B cell (primary cell): ENCODE measurements around the gene PIK3R4. TPM values are rescaled to one million over a fixed set of nuclear protein-coding genes. Genes with fewer than 3 reads are reported as not detected.

ENCODE experiments used
- ATAC-seq: fragments of 200-7000 bp; cut with Tn5 transposase; one replicate; pipeline ENCODE4 v1.10.0; 2021; ENCODE audit warnings: low read depth, mild to moderate bottlenecking, moderate number of reproducible peaks, moderate library complexity
- CTCF ChIA-PET: fragments of 350-600 bp; sonication (Branson Sonifier 250); formaldehyde crosslinking; loops from one replicate; lab custom pipeline; 2021; ENCODE audit warnings: antibody characterized with exemption, inconsistent platforms; lab: Charles Lee
- POLR2A ChIA-PET: fragments of 350-600 bp; sonication (Branson Sonifier 250); formaldehyde crosslinking; loops from one replicate; lab custom pipeline; 2021; ENCODE audit warnings: antibody characterized with exemption; lab: Charles Lee
- DNase-seq: peaks from one replicate; pipeline ENCODE4 v3.0.0; 2013
- H2AFZ ChIP-seq: 2 replicates; pipeline ENCODE4 v1.6.1; 2012; ENCODE audit warnings: mild to moderate bottlenecking, low read depth, low read length; ENCODE audit not compliant: insufficient read depth, poor library complexity, severe bottlenecking
- H3K27ac ChIP-seq, 2 donors: 1 replicate in 1 of 2; 2 replicates in 1 of 2; pipeline ENCODE4 v1.5.1; 2012 to 2013; ENCODE audit warnings: low read length in 2 of 2, mild to moderate bottlenecking in 2 of 2, moderate library complexity in 1 of 2
- H3K27me3 ChIP-seq, 4 experiments: fragments of 200-600 bp in 1 of 4; sonication (generic) in 1 of 4; replicated peaks in 1 of 4; 1 replicate in 2 of 4; 2 replicates in 2 of 4; pipeline versions ENCODE4 v1.6.1 to v1.7.0; 2013 to 2016; ENCODE audit warnings: low read length in 3 of 4, mild to moderate bottlenecking in 2 of 4, mixed read lengths in 1 of 4, moderate library complexity in 1 of 4; ENCODE audit not compliant: insufficient read depth in 4 of 4, control insufficient read depth in 3 of 4; ENCODE audit errors: control extremely low read depth in 1 of 4
- H3K36me3 ChIP-seq, 2 experiments: replicated peaks in 1 of 2; 1 replicate in 1 of 2; 2 replicates in 1 of 2; pipeline versions ENCODE4 v1.6.1 to v1.7.1; 2013; ENCODE audit warnings: low read length in 1 of 2; ENCODE audit not compliant: insufficient read depth in 2 of 2, control insufficient read depth in 1 of 2; ENCODE audit errors: control extremely low read depth in 1 of 2, extremely low read depth in 1 of 2
- H3K4me1 ChIP-seq, 2 donors: fragments of 200-600 bp in 1 of 2; sonication (generic) in 1 of 2; 1 replicate in 1 of 2; 2 replicates in 1 of 2; pipeline versions ENCODE4 v1.5.1 to v1.6.1; 2013 to 2017; ENCODE audit warnings: low read length in 2 of 2; ENCODE audit not compliant: control insufficient read depth in 2 of 2, insufficient read depth in 2 of 2
- H3K4me2 ChIP-seq: replicated peaks from 2 replicates; pipeline ENCODE3; 2012; ENCODE audit warnings: mild to moderate bottlenecking, low read depth, low read length; ENCODE audit not compliant: poor library complexity, severe bottlenecking
- H3K4me3 ChIP-seq, 5 experiments: fragments of 200-600 bp in 1 of 5; sonication (generic) in 1 of 5; 1 replicate in 3 of 5; 2 replicates in 2 of 5; pipeline versions ENCODE4 v1.5.1 to v1.7.0; 2011 to 2016; ENCODE audit warnings: low read length in 4 of 5, mild to moderate bottlenecking in 4 of 5, low read depth in 2 of 5, control low read depth in 1 of 5, moderate library complexity in 1 of 5; ENCODE audit not compliant: insufficient read depth in 1 of 5; ENCODE audit errors: control extremely low read depth in 1 of 5, extremely low read depth in 1 of 5
- H3K79me2 ChIP-seq: fragments of 200-600 bp; sonication (generic); one replicate; pipeline ENCODE4 v1.6.0; 2016; ENCODE audit warnings: low read length; ENCODE audit not compliant: control insufficient read depth, insufficient read depth
- H3K9ac ChIP-seq: fragments of 200-600 bp; sonication (generic); 2 replicates; pipeline ENCODE4 v1.6.1; 2017; ENCODE audit warnings: mild to moderate bottlenecking, low read length, moderate library complexity
- H3K9me3 ChIP-seq, 3 donors: one replicate each; pipeline versions ENCODE4 v1.6.1 to v1.7.1; 2013; ENCODE audit warnings: low read length in 2 of 3; ENCODE audit not compliant: control insufficient read depth in 2 of 3, insufficient read depth in 1 of 3; ENCODE audit errors: control extremely low read depth in 1 of 3
- H4K20me1 ChIP-seq: 2 replicates; pipeline ENCODE4 v1.6.0; 2012; ENCODE audit warnings: mild to moderate bottlenecking, low read length; ENCODE audit not compliant: insufficient read depth, control insufficient read depth, poor library complexity, severe bottlenecking
- H3K27ac Mint-ChIP-seq: one replicate; pipeline ENCODE4 v1.8.0; 2021; ENCODE audit warnings: mixed read lengths
- H3K27me3 Mint-ChIP-seq: one replicate; pipeline ENCODE4 v1.8.0; 2021; ENCODE audit warnings: mixed read lengths
- H3K4me1 Mint-ChIP-seq: one replicate; pipeline ENCODE4 v1.8.0; 2021; ENCODE audit warnings: mixed read lengths
- H3K4me3 Mint-ChIP-seq: one replicate; pipeline ENCODE4 v1.8.0; 2021; ENCODE audit warnings: mixed read lengths
- H3K9me3 Mint-ChIP-seq: one replicate; pipeline ENCODE4 v1.8.0; 2022; ENCODE audit warnings: mixed read lengths; ENCODE audit not compliant: insufficient read depth
- EZH2 ChIP-seq: IDR thresholded peaks from 2 replicates; pipeline ENCODE4 v1.6.1; 2012; ENCODE audit warnings: borderline replicate concordance, low read depth, mild to moderate bottlenecking, moderate library complexity, low read length; ENCODE audit not compliant: insufficient read depth, poor library complexity, severe bottlenecking
- WGBS: methylation state at CpG from one replicate; pipeline ENCODE4 v1.1.5; 2013; ENCODE audit warnings: missing lambda C conversion rate; ENCODE audit not compliant: insufficient coverage; 5-methylcytosine and 5-hydroxymethylcytosine counted together
- intact Hi-C: fragments of 100-400 bp; cut with micrococcal nuclease; formaldehyde crosslinking; loops from one replicate; pipeline ENCODE4 v1.10.0; 2022
- polyA plus RNA-seq: library from polyadenylated mRNA; depleted of rRNA; stranded (reverse); fragments of >200 nt; gene quantifications from 2 replicates; pipeline ENCODE4 v1.2.3, GENCODE V29; 2012
- total RNA-seq, 2 donors: library from RNA; stranded (reverse); fragments of 120-200 nt in 1 of 2; gene quantifications; 1 replicate in 1 of 2; 2 replicates in 1 of 2; pipeline versions ENCODE4 v1.2.3 to v1.2.4, GENCODE V29; 2013 to 2022
- TF ChIP-seq, protein P1 (sequence below): fragments of 200-600 bp; IDR thresholded peaks from one replicate; pipeline ENCODE4 v1.8.0; 2022; ENCODE audit warnings: antibody characterized with exemption, mild to moderate bottlenecking

The PIK3R4 gene
- total and polyA plus RNA-seq, 2 donors (not counting 1 experiment from before 2014, with no cell fraction given): 23.9 to 27.1 TPM

- Histone ChIP-seq H3K36me3 (no peaks in the 10 kb centered on the region), H3K27me3 (no peaks in the 10 kb centered on the region), H3K27ac (no peak overlapping the region), H3K4me3 (no peak overlapping the region), H3K9me3 (peaks cover 0 to 8% (median 0%) of the 10 kb centered on the region in 3 donors), H4K20me1 (no peaks in the 10 kb centered on the region), H3K4me2 (no peak overlapping the region), H2AFZ (no peak overlapping the region), H3K79me2 (no peaks in the 10 kb centered on the region), H3K4me1 (no peaks in the 10 kb centered on the region), H3K9ac (no peak overlapping the region)
- TF ChIP-seq, protein P1, sequence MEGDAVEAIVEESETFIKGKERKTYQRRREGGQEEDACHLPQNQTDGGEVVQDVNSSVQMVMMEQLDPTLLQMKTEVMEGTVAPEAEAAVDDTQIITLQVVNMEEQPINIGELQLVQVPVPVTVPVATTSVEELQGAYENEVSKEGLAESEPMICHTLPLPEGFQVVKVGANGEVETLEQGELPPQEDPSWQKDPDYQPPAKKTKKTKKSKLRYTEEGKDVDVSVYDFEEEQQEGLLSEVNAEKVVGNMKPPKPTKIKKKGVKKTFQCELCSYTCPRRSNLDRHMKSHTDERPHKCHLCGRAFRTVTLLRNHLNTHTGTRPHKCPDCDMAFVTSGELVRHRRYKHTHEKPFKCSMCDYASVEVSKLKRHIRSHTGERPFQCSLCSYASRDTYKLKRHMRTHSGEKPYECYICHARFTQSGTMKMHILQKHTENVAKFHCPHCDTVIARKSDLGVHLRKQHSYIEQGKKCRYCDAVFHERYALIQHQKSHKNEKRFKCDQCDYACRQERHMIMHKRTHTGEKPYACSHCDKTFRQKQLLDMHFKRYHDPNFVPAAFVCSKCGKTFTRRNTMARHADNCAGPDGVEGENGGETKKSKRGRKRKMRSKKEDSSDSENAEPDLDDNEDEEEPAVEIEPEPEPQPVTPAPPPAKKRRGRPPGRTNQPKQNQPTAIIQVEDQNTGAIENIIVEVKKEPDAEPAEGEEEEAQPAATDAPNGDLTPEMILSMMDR: no peak
- TF ChIP-seq EZH2: no peak
- ChIA-PET CTCF (no interaction called here), POLR2A (no interaction called here)
- Mint-ChIP-seq H3K9me3 (no peaks in the 10 kb centered on the region), H3K27ac (no peak overlapping the region), H3K4me1 (no peaks in the 10 kb centered on the region), H3K27me3 (no peaks in the 10 kb centered on the region), H3K4me3 (no peak overlapping the region)
- intact Hi-C loops: no loop called here
- DNase-seq (no peak), ATAC-seq (no peak)
- 100% methylated on average over 4 of the region's 4 CpGs for WGBS
Observed at GRCh38 chr3:130658678-130659077, 88.0 kb downstream of the PIK3R4 start.

GRCh38 chr3:130656627-130657026 is 90.0 kb downstream of the PIK3R4 start:
- no peak for DNase-seq
- no peak for ATAC-seq
- Mint-ChIP-seq H3K27ac (no peak overlapping the region), H3K4me1 (no peaks in the 10 kb centered on the region), H3K4me3 (no peak overlapping the region), H3K27me3 (no peaks in the 10 kb centered on the region), H3K9me3 (no peaks in the 10 kb centered on the region)
- ChIA-PET CTCF (no interaction called here), POLR2A (no interaction called here)
- TF ChIP-seq EZH2: no peak
- TF ChIP-seq, protein P1: no peak
- no peaks in the 10 kb centered on the region for H3K27me3 ChIP-seq
- H3K79me2 ChIP-seq: no peaks in the 10 kb centered on the region
- H3K27ac ChIP-seq: no peak overlapping the region
- no peak overlapping the region for H3K4me3 ChIP-seq
- H2AFZ ChIP-seq: no peak overlapping the region
- H3K36me3 ChIP-seq: no peaks in the 10 kb centered on the region
- H3K9me3 ChIP-seq: peaks cover 0 to 8% (median 0%) of the 10 kb centered on the region in 3 donors
- intact Hi-C loops: no loop called here
- H3K4me1 ChIP-seq: no peaks in the 10 kb centered on the region
- H4K20me1 ChIP-seq: no peaks in the 10 kb centered on the region
- no peak overlapping the region for H3K4me2 ChIP-seq
- 95% methylated on average over 5 of the region's 5 CpGs for WGBS
- no peak overlapping the region for H3K9ac ChIP-seq
